H9 (cell line): ENCODE measurements around the gene FAM111B. TPM values are rescaled to one million over a fixed set of nuclear protein-coding genes. Genes with fewer than 3 reads are reported as not detected.

Experiments used
- DNase-seq: peaks from one replicate; pipeline ENCODE4 v3.0.0-alpha.2; 2017
- H2AFZ ChIP-seq: one replicate; pipeline ENCODE4 v1.6.1; 2013; ENCODE audit warnings: mild to moderate bottlenecking, low read length, control low read depth, moderate library complexity
- H2AK5ac ChIP-seq: 2 replicates; pipeline ENCODE4 v1.6.1; 2013; ENCODE audit warnings: low read length, control low read depth, mixed read lengths; ENCODE audit not compliant: insufficient read length
- H2BK120ac ChIP-seq: one replicate; pipeline ENCODE4 v1.6.1; 2013; ENCODE audit warnings: low read depth, mild to moderate bottlenecking, low read length, control low read depth, inconsistent platforms; ENCODE audit not compliant: poor library complexity, severe bottlenecking
- H2BK12ac ChIP-seq: 2 replicates; pipeline ENCODE4 v1.6.1; 2013; ENCODE audit warnings: low read length, control low read depth, mixed read lengths, low read depth; ENCODE audit not compliant: insufficient read length
- H2BK15ac ChIP-seq: 2 replicates; pipeline ENCODE4 v1.6.1; 2013; ENCODE audit warnings: low read depth, low read length, control low read depth
- H2BK20ac ChIP-seq: one replicate; pipeline ENCODE4 v1.6.1; 2013; ENCODE audit warnings: low read depth, mild to moderate bottlenecking, low read length, control low read depth, inconsistent platforms; ENCODE audit not compliant: poor library complexity, severe bottlenecking
- H2BK5ac ChIP-seq: 2 replicates; pipeline ENCODE4 v1.6.1; 2013; ENCODE audit warnings: low read length, control low read depth, mixed read lengths; ENCODE audit not compliant: insufficient read length
- H3K14ac ChIP-seq: 2 replicates; pipeline ENCODE4 v1.6.1; 2013; ENCODE audit warnings: low read length, control low read depth; ENCODE audit not compliant: insufficient read depth
- H3K18ac ChIP-seq: 2 replicates; pipeline ENCODE4 v1.6.1; 2013; ENCODE audit warnings: low read depth, mild to moderate bottlenecking, mixed read lengths, low read length, control low read depth; ENCODE audit not compliant: insufficient read length
- H3K23ac ChIP-seq: 2 replicates; pipeline ENCODE4 v1.6.1; 2013; ENCODE audit warnings: low read length, control low read depth, mixed read lengths, low read depth; ENCODE audit not compliant: insufficient read length
- H3K23me2 ChIP-seq: 2 replicates; pipeline ENCODE4 v1.6.1; 2013; ENCODE audit warnings: low read depth, mild to moderate bottlenecking, mixed read lengths, low read length, control low read depth; ENCODE audit not compliant: insufficient read length, poor library complexity, severe bottlenecking
- H3K27ac ChIP-seq: 2 replicates; pipeline ENCODE4 v1.5.1; 2013; ENCODE audit warnings: low read length, control low read depth, mixed read lengths, low read depth; ENCODE audit not compliant: insufficient read length
- H3K27me3 ChIP-seq: 2 replicates; pipeline ENCODE4 v1.6.1; 2013; ENCODE audit warnings: low read length, control low read depth, inconsistent platforms; ENCODE audit not compliant: insufficient read depth
- H3K4ac ChIP-seq: 2 replicates; pipeline ENCODE4 v1.6.1; 2013; ENCODE audit warnings: low read depth, mild to moderate bottlenecking, control low read depth, inconsistent platforms, low read length, moderate library complexity
- H3K4me1 ChIP-seq: 2 replicates; pipeline ENCODE4 v1.6.1; 2013; ENCODE audit warnings: low read length, control low read depth, inconsistent platforms; ENCODE audit not compliant: insufficient read depth
- H3K4me2 ChIP-seq: 2 replicates; pipeline ENCODE4 v1.6.1; 2013; ENCODE audit warnings: low read length, control low read depth, mixed read lengths; ENCODE audit not compliant: insufficient read length, insufficient read depth
- H3K56ac ChIP-seq: 2 replicates; pipeline ENCODE4 v1.6.1; 2013; ENCODE audit warnings: low read depth, mild to moderate bottlenecking, mixed read lengths, low read length, control low read depth; ENCODE audit not compliant: insufficient read length
- H3K79me1 ChIP-seq: 2 replicates; pipeline ENCODE4 v1.6.1; 2013; ENCODE audit warnings: low read depth, mild to moderate bottlenecking, moderate library complexity, low read length, control low read depth, inconsistent platforms; ENCODE audit not compliant: insufficient read depth, poor library complexity, severe bottlenecking
- H3K79me2 ChIP-seq: 2 replicates; pipeline ENCODE4 v1.6.1; 2013; ENCODE audit warnings: low read length, control low read depth, inconsistent platforms; ENCODE audit not compliant: insufficient read depth
- H3K9ac ChIP-seq: 2 replicates; pipeline ENCODE4 v1.6.1; 2013; ENCODE audit warnings: low read length, control low read depth, mixed read lengths; ENCODE audit not compliant: insufficient read length; ENCODE audit errors: extremely low read depth
- H3K9me3 ChIP-seq: one replicate; pipeline ENCODE4 v1.6.1; 2013; ENCODE audit warnings: low read depth, low read length, inconsistent platforms; ENCODE audit not compliant: control insufficient read depth
- H3T11ph ChIP-seq: one replicate; pipeline ENCODE4 v1.6.1; 2013; ENCODE audit warnings: mild to moderate bottlenecking, low read length, control low read depth, inconsistent platforms
- H4K20me1 ChIP-seq: one replicate; pipeline ENCODE4 v1.6.1; 2013; ENCODE audit not compliant: control insufficient read depth, insufficient read length, insufficient read depth
- H4K5ac ChIP-seq: 2 replicates; pipeline ENCODE4 v1.6.1; 2013; ENCODE audit warnings: low read depth, mild to moderate bottlenecking, mixed read lengths, low read length, control low read depth; ENCODE audit not compliant: insufficient read length
- H4K8ac ChIP-seq: replicated peaks from 2 replicates; pipeline ENCODE4 v1.6.1; 2013; ENCODE audit warnings: low read length, control low read depth, mixed read lengths, low read depth; ENCODE audit not compliant: insufficient read length
- H4K91ac ChIP-seq: 2 replicates; pipeline ENCODE4 v1.6.1; 2013; ENCODE audit warnings: low read depth, mild to moderate bottlenecking, moderate library complexity, mixed read lengths, low read length, control low read depth; ENCODE audit not compliant: insufficient read length
- H3K27ac Mint-ChIP-seq, 3 experiments: 2 replicates in 2 of 3; 3 replicates in 1 of 3; pipeline ENCODE4 v1.8.0; 2020 to 2021; ENCODE audit warnings: mixed read lengths in 3 of 3, mild to moderate bottlenecking in 1 of 3, moderate library complexity in 1 of 3
- H3K27me3 Mint-ChIP-seq: 2 replicates; pipeline ENCODE4 v1.8.0; 2021; ENCODE audit warnings: low read depth, mild to moderate bottlenecking, moderate library complexity, mixed read lengths
- H3K36me3 Mint-ChIP-seq, 3 experiments: 2 replicates in 2 of 3; 3 replicates in 1 of 3; pipeline ENCODE4 v1.8.0; 2020 to 2021; ENCODE audit warnings: low read depth in 3 of 3, mixed read lengths in 3 of 3; ENCODE audit not compliant: insufficient read depth in 1 of 3
- H3K4me1 Mint-ChIP-seq, 2 experiments: 2 replicates each; pipeline ENCODE4 v1.8.0; 2020; ENCODE audit warnings: mixed read lengths in 2 of 2
- H3K4me3 Mint-ChIP-seq, 2 experiments: 2 replicates in 1 of 2; 3 replicates in 1 of 2; pipeline ENCODE4 v1.8.0; 2020 to 2021; ENCODE audit warnings: mild to moderate bottlenecking in 2 of 2, mixed read lengths in 2 of 2, moderate library complexity in 1 of 2
- H3K9me3 Mint-ChIP-seq, 2 experiments: 2 replicates in 1 of 2; 3 replicates in 1 of 2; pipeline ENCODE4 v1.8.0; 2020; ENCODE audit warnings: mild to moderate bottlenecking in 2 of 2, mixed read lengths in 2 of 2, moderate library complexity in 1 of 2
- WGBS: extraction: QIAGEN DNeasy Blood & Tissue Kit; methylation state at CpG from one replicate; pipeline ENCODE4 v1.1.7; 2013; ENCODE audit warnings: missing lambda C conversion rate, low lambda C conversion rate, mixed read lengths; ENCODE audit not compliant: insufficient read length; ENCODE audit errors: extremely low coverage; 5-methylcytosine and 5-hydroxymethylcytosine counted together
- total RNA-seq: library from RNA; stranded (reverse); gene quantifications from 2 replicates; pipeline ENCODE4 v1.2.1, GENCODE V29; 2021
- TF ChIP-seq, protein P1 (sequence below): fragments of 200-600 bp; sonication (generic); conservative IDR thresholded peaks from 3 replicates; pipeline ENCODE4 v1.8.0; 2021; ENCODE audit warnings: antibody characterized with exemption, mild to moderate bottlenecking

The FAM111B gene
- total RNA-seq, 1 experiment from 2014 or later, result 35.0 TPM

DNA sequence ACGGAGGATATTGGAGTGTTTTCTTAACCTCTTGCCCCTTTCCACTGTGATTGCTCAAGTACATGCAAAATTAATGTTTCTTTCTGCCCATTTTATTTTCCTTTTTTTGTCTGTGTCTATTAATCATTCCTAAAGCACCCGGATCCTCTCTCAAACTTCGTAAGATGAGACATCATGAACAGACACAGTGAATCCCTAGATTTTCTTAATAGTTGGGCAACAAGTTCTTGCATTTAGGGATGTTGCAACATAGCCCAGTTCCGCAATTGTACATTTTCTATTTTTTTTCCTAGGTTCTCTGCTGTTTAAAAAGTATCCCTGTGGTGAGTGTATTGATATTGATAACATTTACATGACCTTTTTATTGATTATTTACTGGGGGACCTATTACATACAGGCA, 38.5 kb downstream of the FAM111B start:
- no peak for DNase-seq
- peaks cover 3 to 24% (median 11%) of the 10 kb centered on the region in 3 experiments; a peak in 5 of 7 replicates for H3K36me3 Mint-ChIP-seq
- no peak overlapping the region for H2BK20ac ChIP-seq
- H2AFZ ChIP-seq, result no peak overlapping the region
- H4K20me1 ChIP-seq, result no peaks in the 10 kb centered on the region
- H3K9me3 ChIP-seq, result no peaks in the 10 kb centered on the region
- H2BK12ac ChIP-seq, result no peak overlapping the region
- H2AK5ac ChIP-seq, result no peak overlapping the region
- no peak overlapping the region for H3T11ph ChIP-seq
- TF ChIP-seq, protein P1, sequence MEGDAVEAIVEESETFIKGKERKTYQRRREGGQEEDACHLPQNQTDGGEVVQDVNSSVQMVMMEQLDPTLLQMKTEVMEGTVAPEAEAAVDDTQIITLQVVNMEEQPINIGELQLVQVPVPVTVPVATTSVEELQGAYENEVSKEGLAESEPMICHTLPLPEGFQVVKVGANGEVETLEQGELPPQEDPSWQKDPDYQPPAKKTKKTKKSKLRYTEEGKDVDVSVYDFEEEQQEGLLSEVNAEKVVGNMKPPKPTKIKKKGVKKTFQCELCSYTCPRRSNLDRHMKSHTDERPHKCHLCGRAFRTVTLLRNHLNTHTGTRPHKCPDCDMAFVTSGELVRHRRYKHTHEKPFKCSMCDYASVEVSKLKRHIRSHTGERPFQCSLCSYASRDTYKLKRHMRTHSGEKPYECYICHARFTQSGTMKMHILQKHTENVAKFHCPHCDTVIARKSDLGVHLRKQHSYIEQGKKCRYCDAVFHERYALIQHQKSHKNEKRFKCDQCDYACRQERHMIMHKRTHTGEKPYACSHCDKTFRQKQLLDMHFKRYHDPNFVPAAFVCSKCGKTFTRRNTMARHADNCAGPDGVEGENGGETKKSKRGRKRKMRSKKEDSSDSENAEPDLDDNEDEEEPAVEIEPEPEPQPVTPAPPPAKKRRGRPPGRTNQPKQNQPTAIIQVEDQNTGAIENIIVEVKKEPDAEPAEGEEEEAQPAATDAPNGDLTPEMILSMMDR, result no peak
- H4K91ac ChIP-seq, result no peak overlapping the region
- no peak overlapping the region for H4K8ac ChIP-seq
- no peak overlapping the region for H2BK120ac ChIP-seq
- no peak overlapping the region for H2BK5ac ChIP-seq
- H4K5ac ChIP-seq, result no peak overlapping the region
- H3K18ac ChIP-seq, result no peak overlapping the region
- H3K9ac ChIP-seq, result no peak overlapping the region
- H3K79me1 ChIP-seq, result no peaks in the 10 kb centered on the region
- H3K27me3 Mint-ChIP-seq, result peaks cover 27% of the 10 kb centered on the region
- H3K14ac ChIP-seq, result no peak overlapping the region
- peak overlapping the region; percentile 74 for H3K4me2 ChIP-seq
- no peaks in the 10 kb centered on the region for H3K79me2 ChIP-seq
- no peaks in the 10 kb centered on the region for H3K27me3 ChIP-seq
- no peak overlapping the region for H3K27ac Mint-ChIP-seq
- no peak overlapping the region for H3K56ac ChIP-seq
- peaks cover 25 to 40% of the 10 kb centered on the region in 2 experiments for H3K4me1 Mint-ChIP-seq
- H2BK15ac ChIP-seq, result no peak overlapping the region
- peaks cover 6% of the 10 kb centered on the region for H3K23me2 ChIP-seq
- no peaks in the 10 kb centered on the region; the same call in 1 of the 2 replicates for H3K4me1 ChIP-seq
- H3K9me3 Mint-ChIP-seq, result peaks cover 5 to 12% of the 10 kb centered on the region in 2 experiments; a peak in 3 of 5 replicates
- peak overlapping the region; percentile 67 to 91 for H3K4me3 Mint-ChIP-seq
- H3K27ac ChIP-seq, result no peak overlapping the region
- no peak overlapping the region for H3K23ac ChIP-seq
- H3K4ac ChIP-seq, result no peak overlapping the region
- WGBS, result no CpG with 5 or more reads among the region's 4 CpGs
